Endothelial cell of hepatic sinusoid (primary cell): ENCODE measurements around the gene SETMAR.
"Not testable (repeated sequence)": the region's sequence is repeated elsewhere in the genome, so short reads cannot be mapped to it uniquely, and the experiment has no call there.

ENCODE experiments used
- in situ Hi-C: cut with HindIII; loops from 2 replicates; pipeline ENCODE4 v1.10.0; 2017; ENCODE audit warnings: low sequenced_read_pairs

The SETMAR gene

DNA sequence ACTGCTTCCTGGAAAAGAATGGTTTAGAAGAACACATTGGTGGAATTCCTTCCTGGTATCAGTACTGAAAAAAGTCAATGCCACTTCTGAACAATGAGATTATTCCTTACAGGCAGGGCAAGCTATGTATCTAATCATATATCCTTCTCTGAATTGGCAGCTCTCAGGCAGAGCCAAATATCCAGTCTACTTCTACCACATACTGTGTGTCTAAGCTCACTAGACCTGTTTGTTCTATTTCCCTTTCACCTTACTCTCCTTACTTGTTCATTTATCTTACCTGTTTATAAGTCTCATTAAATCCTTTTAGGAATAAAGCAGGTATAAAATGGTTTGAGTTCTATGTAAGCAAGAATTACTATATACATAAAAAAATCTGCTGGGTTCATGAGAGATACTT is 8.3 kb downstream of the SETMAR start:
- in situ Hi-C loops, result no loop called here

DNA sequence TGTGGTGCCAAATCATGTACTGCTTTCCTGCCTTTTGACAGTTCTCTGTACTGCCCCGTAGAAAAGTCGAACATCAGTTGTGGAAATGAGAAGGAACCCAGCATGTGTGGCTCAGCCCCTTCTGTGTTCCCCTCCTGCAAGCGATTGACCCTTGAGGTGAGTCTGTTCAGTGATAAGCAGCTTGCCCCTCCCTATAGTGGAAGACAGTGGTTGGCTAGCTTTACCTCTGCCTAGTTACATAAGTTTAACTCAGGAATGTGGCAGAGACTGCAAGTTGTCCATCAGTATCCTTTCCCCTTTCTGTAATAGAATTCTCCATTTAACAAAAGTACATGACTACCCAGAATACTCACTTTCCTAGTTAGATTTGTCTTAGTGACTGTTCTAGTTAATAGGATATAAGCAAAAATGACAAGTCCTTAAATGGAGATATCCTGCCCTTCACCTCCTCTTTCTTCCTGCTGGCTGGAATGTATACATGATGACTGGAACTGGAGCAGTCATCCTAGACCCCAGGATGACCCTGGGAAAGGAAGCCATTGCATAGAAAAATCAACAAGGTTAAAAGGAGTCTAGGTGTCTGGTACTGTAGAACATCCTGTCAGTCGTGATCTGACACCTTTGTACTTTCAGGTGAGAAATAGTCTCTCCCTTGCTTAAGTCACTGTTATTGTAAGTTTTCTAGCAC is 10.6 kb downstream of the SETMAR start:
- in situ Hi-C loops, result no loop called here

DNA sequence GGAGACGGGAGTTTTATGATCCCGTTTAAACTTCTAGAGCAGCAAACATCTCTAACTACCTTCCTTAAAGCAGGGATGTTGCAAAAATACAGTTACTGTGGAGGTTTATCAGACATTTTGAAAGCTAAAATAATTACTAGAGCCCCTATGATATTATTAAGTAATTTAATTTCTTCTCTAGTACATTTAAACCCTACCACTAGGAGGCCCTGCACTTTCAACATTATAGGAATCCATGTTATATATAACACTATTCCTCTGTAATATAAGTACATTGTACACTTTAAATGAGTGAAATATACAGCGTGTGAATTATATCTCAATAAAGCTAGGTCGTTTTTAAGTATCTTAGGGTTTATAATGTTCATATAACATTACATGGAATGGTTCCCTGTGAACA is 11.5 kb downstream of the SETMAR start:
- in situ Hi-C loops, result no loop called here

DNA sequence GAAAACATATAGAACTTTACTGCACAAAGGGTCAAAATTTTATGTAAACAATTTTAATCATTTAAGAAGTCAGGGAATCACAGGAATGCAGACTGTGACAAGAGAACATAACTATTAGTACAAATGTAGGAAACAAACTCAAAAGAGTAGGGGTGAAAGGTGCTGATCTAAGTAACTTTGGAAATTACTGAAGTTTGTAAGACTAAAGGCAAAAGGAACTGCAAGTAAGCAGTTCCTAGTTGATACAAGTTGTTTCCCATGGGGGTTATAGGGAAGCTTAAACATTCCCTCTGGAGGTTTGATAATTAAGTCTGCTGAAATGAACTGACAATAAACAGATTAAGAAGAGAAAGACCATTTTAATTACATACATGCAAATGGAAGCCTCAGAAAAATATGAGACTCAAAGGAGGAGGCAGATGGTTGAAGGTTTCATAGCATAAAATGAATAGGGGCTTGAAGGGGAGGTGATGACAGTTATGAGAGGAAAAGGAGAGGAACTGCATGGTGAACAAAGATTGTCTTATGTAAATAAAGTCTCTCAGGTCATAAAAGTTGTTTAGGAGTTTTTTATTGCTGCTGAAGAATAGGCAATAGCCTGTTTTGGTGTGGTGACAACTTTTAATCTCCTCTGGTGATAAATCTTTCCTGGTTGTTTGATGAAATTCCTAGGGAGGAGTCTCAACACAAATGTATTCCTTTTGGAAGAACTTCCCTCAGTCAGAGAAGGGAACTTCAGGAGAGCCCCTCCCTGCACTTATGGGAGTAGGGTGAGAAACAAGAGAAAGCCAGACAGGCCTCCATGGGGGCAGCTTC is 17.1 kb downstream of the SETMAR start:
- in situ Hi-C loops, result no loop called here

DNA sequence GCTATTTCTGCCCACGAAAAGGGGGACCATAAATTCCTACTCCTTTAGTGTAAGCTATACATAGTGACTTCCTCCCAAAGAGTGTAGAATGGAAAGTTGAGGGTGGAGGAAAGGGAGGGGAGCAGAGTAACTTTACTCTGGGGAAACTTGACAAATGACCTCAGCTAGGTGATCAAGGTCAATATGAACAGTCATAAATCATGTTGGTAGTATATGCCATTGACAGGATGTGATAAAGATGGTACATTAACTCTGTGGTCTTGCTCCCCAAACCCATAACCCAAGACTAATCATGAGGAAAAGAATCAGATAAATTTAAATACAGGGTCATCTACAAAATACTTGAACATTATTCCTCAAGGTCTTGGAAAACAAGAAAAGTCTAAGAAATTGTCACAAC is 18.6 kb downstream of the SETMAR start:
- in situ Hi-C loops, result no loop called here

DNA sequence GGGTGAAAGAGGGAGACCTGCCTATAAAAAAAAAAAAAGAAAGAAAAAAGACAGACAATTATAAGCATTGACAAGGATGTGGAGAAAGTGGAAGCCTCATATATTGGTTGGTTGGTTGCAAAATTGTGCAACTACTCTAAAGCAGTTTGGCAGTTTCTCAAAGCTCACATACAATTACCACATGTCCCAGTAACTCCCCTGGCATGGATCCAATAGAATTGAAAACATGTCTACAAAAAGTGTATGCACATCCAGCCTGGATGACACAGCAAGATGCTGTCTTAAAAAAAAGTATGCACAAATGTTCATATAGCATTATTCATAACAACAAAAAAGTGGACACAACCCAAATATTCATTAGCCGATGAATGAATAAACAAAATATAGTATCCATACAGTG is 19.5 kb downstream of the SETMAR start:
- in situ Hi-C loops, result no loop called here

DNA sequence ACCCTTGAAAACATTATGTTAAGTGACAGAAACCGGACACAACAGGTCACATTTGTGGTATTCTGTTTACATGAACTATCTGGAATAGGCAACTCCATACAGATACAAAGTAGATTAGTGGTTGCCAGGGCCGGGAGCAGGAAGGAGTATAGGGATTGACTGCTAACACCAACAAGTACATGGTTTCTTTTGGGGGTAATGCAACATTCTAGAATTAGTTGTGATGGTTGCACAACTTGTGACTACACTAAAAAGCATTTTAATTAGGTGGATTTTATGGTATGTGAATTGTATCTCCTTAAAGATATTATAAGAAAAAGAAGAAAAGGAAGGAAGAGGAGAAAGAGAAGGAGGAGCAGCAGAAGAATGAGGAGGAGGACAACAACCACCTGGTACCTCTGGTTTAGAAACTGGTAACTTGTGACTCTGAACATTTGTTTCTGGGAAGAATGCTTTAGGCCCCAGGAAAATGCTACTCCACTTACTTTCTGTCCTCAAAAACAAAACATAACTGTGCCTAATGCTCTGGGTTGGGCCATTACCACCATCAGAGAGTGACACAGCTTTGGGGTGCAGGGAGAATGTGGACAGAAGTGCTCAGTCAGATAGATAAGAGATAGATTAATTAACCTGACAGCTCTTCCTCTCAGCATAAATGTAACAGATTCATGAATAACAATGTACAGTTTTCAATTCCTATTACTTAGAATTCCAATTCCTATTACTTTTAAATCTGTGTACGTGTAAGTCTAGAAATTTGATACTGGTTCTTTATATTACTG is 20.3 kb downstream of the SETMAR start:
- in situ Hi-C loops, result no loop called here

DNA sequence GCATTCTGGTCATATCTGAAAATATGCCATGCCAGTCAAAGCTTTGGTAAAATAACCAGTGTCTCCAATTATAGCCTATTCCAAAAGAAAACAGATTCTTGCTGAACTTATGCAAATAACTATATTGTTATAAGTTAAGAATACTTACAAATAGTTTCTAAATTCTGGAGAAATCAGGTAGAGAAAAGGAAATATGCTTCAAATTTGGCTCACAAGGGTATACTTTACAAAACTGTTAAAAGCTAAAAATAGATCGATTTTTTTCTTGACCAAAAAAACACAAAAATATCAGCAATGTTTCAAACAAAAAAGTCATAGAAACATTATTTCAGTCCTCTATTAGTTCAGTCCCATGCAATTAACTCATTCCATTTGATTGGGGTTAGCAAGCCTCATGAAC is 23.7 kb downstream of the SETMAR start:
- in situ Hi-C loops, result no loop called here

DNA sequence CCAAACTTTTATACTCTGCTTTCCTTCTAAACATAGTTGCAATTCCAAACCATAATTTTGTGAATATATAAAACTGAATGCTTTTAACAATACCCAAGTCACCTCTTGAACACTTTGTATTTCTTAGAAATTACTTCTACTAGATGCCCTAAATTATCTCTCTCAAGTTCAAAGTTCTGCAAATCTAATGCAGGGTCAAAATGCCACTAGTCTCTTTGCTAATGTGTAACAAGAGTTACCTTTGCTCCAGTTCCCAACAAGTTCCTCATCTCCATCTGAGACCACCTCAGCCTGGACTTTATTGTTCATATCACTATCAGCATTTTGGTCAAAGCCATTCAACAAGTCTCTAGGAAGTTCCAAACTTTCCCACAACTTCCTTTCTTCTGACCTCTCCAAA is 26.6 kb downstream of the SETMAR start:
- in situ Hi-C loops, result not testable (repeated sequence)

DNA sequence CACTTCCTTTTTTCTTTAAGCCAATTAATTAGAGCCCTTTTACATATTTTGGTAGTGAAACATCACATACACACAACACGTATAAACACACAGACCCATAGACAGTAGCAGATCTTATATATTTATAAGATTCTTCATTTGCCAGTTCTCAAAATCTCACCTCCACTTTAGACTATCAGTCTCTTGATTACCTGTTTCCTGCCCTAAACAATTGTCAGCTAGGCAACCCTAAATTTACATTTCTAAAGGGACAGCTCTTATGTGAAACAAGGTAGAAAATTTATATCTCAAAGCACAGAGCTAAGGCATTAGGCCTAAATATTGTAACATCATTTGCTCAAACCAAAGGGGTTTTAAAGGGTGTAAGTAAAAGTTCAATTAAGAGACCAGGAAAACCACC is 28.9 kb downstream of the SETMAR start:
- in situ Hi-C loops, result no loop called here

DNA sequence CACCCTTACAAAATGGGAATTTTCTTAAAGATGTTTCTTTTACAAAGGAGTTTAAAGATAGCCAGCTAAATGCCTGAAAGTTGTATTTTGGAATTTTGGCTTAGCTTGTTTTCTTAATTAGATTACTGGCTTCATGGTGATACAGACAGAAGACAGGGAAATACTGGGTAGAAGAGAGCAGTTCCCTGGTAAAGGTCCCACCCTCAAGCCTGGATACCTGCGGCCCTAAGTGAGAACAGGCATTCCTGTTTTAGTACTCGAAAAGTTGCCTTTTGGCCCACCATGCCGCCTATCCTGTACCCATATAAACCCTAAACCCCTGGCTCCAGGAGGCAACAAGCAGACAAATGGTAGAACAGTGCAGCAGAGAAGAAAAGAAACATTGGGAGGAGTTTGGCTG is 29.4 kb downstream of the SETMAR start:
- in situ Hi-C loops, result no loop called here

DNA sequence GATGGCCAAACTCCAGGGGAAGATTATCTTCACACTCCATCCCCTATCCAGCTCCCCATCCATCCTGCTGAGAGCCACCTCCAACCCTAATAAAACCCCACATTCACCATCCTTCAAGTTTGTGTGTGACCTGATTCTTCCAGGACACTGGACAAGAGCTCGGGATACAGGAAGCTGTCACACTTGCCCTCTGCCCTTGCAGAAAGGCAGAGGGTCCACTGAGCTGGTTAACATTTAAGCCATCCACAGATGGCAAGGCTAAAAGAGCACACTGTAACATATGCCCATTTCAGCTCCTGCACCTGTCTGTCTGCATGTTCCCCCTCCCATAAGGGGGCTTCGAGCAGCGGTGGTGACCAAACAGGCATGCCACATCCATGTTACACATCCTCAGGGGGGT is 29.8 kb downstream of the SETMAR start:
- in situ Hi-C loops, result no loop called here

DNA sequence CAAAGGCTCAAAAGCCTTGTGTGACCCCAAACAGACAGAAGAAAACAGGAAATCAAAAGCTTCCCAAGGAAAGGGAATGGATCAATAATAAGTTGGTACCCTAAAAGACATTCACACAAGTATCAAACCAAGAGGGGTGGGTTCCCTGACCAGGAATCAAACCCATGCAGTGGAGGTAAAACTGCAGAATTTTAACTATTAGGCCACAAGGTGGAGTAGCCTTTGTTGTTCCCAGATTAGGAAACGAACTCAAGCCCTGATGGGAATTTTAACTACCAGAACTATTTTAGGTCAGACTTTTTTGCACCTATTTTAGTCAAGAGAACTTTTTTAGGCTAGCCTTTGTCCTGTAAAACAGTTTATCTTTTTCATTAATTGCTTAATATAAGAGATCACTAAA is 31.4 kb downstream of the SETMAR start:
- in situ Hi-C loops, result no loop called here

DNA sequence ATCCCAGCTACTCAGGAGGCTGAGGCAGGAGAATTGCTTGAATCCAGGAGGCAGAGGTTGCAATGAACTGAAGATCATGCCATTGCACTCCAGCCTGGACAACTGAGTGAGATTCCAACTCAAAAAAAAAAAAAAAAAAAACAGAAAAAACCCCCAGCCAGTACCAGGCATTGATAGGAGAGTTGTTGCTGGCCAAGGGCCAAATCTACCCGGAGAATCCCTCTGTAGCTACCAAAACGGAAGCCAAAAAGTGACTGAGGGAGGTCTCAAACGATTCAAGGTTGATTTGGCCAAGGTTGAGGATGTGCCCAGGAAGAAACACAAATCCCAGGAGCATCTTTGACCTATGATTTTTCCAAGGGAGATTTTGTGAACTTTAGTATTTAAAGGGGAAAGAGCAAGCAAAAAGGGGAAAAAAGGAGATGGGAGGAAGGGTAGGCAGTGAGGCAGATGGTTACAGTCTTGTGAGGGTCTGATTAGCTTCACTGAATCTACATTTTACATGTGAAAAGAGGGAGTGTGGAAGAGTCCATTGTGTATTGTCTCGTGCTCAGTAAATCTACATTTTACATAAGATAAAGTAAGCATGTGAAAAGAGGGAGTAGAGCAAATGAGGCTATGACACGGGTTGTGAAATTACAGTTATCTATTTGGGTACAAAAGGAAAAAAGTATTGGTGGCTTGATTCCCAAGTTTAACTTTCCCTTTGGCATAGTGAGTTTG is 32.8 kb downstream of the SETMAR start:
- in situ Hi-C loops, result no loop called here

DNA sequence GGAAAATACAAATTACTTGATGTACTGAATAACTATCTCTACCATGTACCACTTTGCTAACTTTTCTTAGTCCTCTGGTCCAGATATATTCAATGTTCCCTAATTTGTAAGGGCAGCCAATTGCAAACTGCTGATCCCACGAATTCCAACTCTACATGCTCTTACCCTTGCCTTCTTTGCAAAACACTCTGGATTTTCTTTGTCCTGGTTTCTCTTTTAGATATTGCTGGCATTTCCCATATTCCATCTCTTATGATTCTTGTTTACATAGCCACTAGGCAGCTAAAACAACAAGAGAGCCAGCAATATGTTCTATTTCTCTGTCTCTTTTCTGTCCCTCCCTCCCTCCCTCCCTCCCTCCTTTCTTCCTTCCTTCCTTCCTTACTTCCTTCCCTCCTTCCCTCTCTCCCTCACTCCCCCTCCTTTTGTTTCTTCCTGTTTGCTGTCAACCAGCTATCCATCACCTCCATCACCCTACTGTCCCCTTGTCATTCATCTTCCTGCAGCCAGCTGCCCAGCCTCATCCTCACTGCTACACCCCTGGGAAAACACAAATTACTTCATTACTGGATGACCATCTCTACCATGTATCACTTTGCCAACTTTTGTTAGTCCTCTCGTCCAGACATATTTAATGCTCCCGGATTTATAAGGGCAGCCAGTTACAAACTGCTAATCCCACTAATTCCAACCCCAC is 33.8 kb downstream of the SETMAR start:
- in situ Hi-C loops, result no loop called here

DNA sequence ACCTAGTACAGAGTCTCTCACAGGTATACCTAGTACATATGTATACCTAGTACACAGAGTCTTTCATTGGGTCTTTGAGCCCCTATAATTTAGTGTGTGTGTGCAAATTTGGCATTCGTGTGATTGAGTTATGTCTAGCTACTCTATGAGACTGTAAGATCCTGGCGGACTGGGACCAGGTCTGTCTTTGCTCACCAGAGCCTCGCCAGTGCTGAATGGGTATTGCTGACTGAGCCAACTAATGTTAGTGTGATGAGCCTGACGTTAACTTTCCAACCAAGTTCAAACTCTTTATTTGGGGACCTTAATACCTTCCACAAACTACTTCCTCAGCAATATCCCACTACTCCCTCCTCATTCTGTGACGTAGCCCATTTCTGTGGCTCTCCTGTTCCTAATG is 35.6 kb downstream of the SETMAR start:
- in situ Hi-C loops, result no loop called here

DNA sequence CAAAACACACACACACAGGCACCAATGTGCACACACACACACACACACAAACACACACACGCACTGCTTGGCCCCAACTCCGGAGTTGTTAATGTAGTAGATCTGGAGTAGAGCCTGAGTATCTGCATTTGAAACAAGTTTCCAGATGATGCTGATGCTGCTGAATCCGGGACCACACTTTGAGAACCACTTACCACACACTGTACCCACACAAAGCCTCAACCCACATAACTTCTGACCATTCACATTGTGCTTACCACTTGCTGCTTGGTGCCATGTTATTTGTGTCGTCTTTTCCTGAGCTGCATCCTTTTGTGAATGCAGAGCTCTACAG is 36.9 kb downstream of the SETMAR start:
- in situ Hi-C loops, result no loop called here

DNA sequence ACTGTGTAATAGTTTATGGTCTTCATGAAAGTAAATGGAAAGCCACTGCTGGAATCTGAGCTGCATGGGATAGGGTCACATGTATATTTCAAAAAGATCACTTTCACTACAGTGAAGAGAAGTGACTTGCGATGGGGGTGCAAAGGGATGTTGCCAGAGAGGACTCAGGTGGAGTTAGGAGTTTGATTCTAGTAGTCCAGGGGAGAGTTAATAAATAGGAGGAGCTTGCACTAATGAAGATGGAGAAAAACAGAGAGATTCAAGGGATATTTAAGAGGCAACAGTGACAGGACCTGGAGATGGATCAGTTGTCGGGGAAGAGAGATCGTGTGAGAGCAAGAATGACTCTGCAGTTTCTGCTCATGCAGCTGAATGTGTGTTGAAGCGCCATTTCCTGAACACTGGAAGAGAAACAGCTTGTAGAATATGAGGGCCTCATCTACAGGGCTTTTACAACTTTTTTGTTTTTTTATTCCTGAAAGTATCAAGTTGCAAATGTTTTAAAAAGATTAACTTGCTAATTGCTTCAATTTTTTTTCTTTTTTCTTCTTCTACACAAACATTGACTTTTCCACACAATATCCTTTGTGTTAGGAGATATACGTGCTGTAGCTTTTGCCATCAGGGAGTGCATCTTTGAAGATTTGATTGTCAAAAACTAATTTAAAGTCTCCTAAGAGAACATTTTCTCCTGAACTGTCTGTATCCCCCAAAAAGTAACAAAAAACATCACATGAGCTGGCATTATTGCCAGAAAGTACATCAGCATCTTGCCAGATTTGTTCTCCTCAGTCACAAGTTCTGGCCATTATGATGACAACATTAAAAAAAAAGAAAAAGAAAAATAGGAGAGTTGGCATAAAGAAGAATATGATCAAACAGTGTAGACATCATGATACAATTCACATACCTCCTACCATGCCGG is 37.5 kb downstream of the SETMAR start:
- in situ Hi-C loops, result no loop called here

DNA sequence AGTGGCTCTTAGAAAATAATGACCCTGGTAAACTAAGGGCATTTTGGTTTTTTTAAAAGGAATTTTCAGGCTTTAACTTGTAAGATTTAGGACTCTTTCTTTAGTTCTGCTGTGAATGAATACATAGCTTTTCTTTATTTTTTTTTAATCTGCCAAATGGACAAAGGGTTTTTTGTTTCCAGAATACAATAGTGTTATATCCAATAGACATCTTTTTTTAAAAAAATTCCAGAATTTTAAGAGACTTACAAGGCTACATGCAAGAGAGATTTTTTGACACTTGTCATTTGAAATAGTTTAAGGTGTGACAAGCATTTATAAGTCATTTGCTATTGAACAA is 38.1 kb downstream of the SETMAR start:
- in situ Hi-C loops, result no loop called here

DNA sequence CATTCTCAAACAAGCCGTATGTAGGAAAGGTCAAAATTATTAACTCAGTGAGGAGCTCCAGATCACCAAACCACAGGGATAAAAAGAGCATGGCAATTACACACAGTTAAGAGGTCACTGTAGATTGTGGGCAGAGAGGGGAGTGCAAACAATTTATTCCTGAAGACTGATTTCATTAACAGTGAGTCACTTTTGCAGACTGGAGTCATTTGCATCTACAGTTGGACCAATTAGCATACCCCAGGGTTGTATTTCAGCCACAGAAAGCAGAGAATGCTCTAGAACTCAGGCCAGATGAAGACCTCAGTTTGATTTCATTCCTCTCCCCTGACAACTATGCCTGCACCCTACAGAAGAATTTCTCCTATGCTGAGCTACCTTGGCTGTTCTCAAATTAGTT is 40.1 kb downstream of the SETMAR start:
- in situ Hi-C loops, result no loop called here
